ENCODE measurements around the gene TXNDC5.
"Not testable (repeated sequence)": the region's sequence is repeated elsewhere in the genome, so short reads cannot be mapped to it uniquely, and the experiment has no call there.

TXNDC5 gene

GRCh38 chr6:7912736-7913517 is 2.3 kb upstream of the TXNDC5 start:
- no peak for DNase-seq

- DNase-seq, result no peak
Observed at GRCh38 chr6:7912024-7912423, 1.4 kb upstream of the TXNDC5 start.

GRCh38 chr6:7911345-7911725 is 747 bp upstream of the TXNDC5 start:
- no peak for DNase-seq

GRCh38 chr6:7910298-7910653 is 312 bp downstream of the TXNDC5 start:
- no peak for DNase-seq

- DNase-seq, result peak; percentile 25
Observed at GRCh38 chr6:7909323-7910276, 988 bp downstream of the TXNDC5 start.

- no peak for DNase-seq
Observed at GRCh38 chr6:7907159-7907558, 3.4 kb downstream of the TXNDC5 start.

GRCh38 chr6:7906741-7907140 is 3.8 kb downstream of the TXNDC5 start:
- DNase-seq, result no peak

GRCh38 chr6:7905416-7905815 is 5.2 kb downstream of the TXNDC5 start:
- DNase-seq, result no peak

- DNase-seq, result no peak
Observed at GRCh38 chr6:7904654-7905319, 5.8 kb downstream of the TXNDC5 start.

- DNase-seq, result no peak
Observed at GRCh38 chr6:7903673-7904072, 6.9 kb downstream of the TXNDC5 start.

GRCh38 chr6:7902867-7903266 is 7.7 kb downstream of the TXNDC5 start:
- no peak for DNase-seq

GRCh38 chr6:7902221-7902620 is 8.4 kb downstream of the TXNDC5 start:
- DNase-seq, result no peak

GRCh38 chr6:7901780-7902179 is 8.8 kb downstream of the TXNDC5 start:
- DNase-seq, result no peak

GRCh38 chr6:7901056-7901455 is 9.5 kb downstream of the TXNDC5 start:
- no peak for DNase-seq

- DNase-seq, result no peak
Observed at GRCh38 chr6:7900621-7901020, 10.0 kb downstream of the TXNDC5 start.

GRCh38 chr6:7899889-7900213 is 10.7 kb downstream of the TXNDC5 start:
- no peak for DNase-seq

GRCh38 chr6:7899101-7899888 is 11.3 kb downstream of the TXNDC5 start:
- no peak for DNase-seq

GRCh38 chr6:7898193-7898586 is 12.4 kb downstream of the TXNDC5 start:
- DNase-seq, result not testable (repeated sequence)

GRCh38 chr6:7897461-7898192 is 13.0 kb downstream of the TXNDC5 start:
- DNase-seq, result no peak

- DNase-seq, result no peak
Observed at GRCh38 chr6:7896465-7896987, 14.1 kb downstream of the TXNDC5 start.

- DNase-seq, result no peak
Observed at GRCh38 chr6:7895125-7895423, 15.5 kb downstream of the TXNDC5 start.

All from activated CD4-positive, alpha-beta T cell treated with anti-CD3 and anti-CD28 coated beads, Interleukin-2, amount 50 U/mL, for 1 hour (primary cell).